SK-N-SH treated with all-trans-retinoic acid at 6 μM for 48 hours (cell line): ENCODE measurements around the gene SCD5.

ENCODE experiments used
- ARNTL ChIP-seq: fragments of 450-650 bp; formaldehyde crosslinking; IDR thresholded peaks from 2 replicates; pipeline ENCODE4 v1.5.0; 2020; ENCODE audit warnings: low read depth, mild to moderate bottlenecking, moderate library complexity, borderline replicate concordance
- RARB ChIP-seq: fragments of 250-450 bp; sonication (Bioruptor Pico); IDR thresholded peaks from 2 replicates; pipeline ENCODE4 v1.8.0; 2021; ENCODE audit warnings: mild to moderate bottlenecking, moderate library complexity
- TF ChIP-seq, protein P1 (sequence below): fragments of 250-450 bp; sonication (Bioruptor Pico); IDR thresholded peaks from 2 replicates; pipeline ENCODE4 v1.5.1; 2021; ENCODE audit warnings: mild to moderate bottlenecking, moderate library complexity
- TF ChIP-seq, protein P2 (sequence below): fragments of 250-450 bp; sonication (Bioruptor Pico); IDR thresholded peaks from 2 replicates; pipeline ENCODE4 v1.5.0; 2020; ENCODE audit warnings: mild to moderate bottlenecking, moderate library complexity

- TF ChIP-seq, protein P1, sequence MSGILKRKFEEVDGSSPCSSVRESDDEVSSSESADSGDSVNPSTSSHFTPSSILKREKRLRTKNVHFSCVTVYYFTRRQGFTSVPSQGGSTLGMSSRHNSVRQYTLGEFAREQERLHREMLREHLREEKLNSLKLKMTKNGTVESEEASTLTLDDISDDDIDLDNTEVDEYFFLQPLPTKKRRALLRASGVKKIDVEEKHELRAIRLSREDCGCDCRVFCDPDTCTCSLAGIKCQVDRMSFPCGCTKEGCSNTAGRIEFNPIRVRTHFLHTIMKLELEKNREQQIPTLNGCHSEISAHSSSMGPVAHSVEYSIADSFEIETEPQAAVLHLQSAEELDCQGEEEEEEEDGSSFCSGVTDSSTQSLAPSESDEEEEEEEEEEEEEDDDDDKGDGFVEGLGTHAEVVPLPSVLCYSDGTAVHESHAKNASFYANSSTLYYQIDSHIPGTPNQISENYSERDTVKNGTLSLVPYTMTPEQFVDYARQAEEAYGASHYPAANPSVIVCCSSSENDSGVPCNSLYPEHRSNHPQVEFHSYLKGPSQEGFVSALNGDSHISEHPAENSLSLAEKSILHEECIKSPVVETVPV (CRISPR knock-in tag), result no peak
- no peak for TF ChIP-seq ARNTL
- TF ChIP-seq, protein P2, sequence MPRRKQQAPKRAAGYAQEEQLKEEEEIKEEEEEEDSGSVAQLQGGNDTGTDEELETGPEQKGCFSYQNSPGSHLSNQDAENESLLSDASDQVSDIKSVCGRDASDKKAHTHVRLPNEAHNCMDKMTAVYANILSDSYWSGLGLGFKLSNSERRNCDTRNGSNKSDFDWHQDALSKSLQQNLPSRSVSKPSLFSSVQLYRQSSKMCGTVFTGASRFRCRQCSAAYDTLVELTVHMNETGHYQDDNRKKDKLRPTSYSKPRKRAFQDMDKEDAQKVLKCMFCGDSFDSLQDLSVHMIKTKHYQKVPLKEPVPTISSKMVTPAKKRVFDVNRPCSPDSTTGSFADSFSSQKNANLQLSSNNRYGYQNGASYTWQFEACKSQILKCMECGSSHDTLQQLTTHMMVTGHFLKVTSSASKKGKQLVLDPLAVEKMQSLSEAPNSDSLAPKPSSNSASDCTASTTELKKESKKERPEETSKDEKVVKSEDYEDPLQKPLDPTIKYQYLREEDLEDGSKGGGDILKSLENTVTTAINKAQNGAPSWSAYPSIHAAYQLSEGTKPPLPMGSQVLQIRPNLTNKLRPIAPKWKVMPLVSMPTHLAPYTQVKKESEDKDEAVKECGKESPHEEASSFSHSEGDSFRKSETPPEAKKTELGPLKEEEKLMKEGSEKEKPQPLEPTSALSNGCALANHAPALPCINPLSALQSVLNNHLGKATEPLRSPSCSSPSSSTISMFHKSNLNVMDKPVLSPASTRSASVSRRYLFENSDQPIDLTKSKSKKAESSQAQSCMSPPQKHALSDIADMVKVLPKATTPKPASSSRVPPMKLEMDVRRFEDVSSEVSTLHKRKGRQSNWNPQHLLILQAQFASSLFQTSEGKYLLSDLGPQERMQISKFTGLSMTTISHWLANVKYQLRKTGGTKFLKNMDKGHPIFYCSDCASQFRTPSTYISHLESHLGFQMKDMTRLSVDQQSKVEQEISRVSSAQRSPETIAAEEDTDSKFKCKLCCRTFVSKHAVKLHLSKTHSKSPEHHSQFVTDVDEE (CRISPR knock-in tag), result no peak
- no peak for TF ChIP-seq RARB
These were observed 23.9 kb downstream of the SCD5 start for GRCh38 chr4:82774711-82775171.
